GM04504 (cell line): ENCODE data around the gene RAB40B.

Experiments used
- DNase-seq: peaks from one replicate; pipeline ENCODE4 v3.0.0-alpha.2; 2012; ENCODE audit warnings: low read depth

RAB40B gene

GRCh38 chr17:82716203-82717010 is 17.9 kb upstream of the RAB40B start, which contains the start of gene FN3KRP:
Gene FN3KRP, plus strand, starts transcription at chr17:82716706. Its CDS starts 50 bp downstream, at chr17:82716756.
- peak; percentile 80 for DNase-seq

DNA sequence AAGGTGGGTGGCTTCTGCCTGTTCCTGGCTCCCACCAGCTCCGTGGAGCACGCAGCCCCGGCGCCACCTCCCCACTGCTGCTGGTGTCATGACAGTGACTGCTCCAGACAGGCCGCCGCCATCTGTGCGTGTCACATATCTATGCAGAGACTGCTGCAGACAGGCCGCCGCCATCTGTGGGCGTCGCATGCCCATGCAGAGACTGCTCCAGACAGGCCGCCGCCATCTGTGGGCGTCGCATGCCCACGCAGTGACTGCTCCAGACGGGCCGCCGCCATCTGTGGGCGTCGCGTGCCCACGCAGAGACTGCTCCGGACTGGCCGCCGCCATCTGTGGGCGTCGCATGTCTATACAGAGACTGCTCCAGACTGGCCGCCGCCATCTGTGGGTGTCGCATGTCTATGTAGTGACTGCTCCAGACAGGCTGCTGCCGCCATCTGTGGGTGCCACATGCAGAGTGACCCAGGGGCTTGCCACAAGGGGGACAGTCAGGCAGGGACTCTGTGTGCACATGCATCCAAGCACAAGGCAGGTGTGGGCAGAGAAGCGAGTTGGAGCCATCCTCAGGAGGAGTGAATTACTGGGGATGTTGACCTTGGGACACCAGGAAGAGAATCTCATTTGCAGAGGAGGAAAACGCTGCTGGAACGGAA is 14.7 kb upstream of the RAB40B start:
- DNase-seq = no peak

DNA sequence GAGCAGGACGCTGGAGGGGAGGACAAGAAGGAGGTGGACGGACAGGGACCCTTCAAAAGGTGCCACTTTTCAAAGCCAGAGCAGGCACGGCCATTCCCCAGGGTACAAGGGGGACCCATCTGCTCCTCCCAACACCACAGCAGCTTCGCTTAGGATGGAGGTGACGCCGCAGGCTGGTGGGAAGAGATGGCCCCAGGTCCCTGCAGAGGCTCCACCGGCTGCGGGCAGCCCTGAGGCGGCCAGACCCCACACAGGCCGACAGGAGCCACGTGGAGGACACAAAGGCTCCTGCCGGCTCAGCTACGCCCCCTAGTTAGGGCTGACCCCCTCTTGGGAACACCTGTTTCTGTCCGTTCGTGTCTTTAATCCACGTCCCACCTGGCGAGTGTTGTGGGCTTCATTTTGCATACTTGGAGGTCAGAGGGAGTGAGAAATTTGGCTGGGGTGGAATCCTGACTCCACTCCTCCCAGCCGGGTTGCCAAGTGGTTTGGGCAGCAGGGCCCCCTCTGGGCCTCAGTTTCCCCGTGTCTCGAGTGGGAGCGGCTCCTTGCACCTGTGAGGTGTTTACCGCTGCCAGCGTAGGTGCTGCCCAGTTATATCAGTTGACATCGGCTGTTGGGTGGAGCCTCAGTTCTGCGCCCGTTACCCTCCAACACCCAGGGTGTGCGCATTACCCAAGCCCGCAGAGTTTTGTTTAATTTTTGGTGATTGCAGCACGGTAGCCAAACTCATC is 12.2 kb upstream of the RAB40B start:
- no peak for DNase-seq

DNA sequence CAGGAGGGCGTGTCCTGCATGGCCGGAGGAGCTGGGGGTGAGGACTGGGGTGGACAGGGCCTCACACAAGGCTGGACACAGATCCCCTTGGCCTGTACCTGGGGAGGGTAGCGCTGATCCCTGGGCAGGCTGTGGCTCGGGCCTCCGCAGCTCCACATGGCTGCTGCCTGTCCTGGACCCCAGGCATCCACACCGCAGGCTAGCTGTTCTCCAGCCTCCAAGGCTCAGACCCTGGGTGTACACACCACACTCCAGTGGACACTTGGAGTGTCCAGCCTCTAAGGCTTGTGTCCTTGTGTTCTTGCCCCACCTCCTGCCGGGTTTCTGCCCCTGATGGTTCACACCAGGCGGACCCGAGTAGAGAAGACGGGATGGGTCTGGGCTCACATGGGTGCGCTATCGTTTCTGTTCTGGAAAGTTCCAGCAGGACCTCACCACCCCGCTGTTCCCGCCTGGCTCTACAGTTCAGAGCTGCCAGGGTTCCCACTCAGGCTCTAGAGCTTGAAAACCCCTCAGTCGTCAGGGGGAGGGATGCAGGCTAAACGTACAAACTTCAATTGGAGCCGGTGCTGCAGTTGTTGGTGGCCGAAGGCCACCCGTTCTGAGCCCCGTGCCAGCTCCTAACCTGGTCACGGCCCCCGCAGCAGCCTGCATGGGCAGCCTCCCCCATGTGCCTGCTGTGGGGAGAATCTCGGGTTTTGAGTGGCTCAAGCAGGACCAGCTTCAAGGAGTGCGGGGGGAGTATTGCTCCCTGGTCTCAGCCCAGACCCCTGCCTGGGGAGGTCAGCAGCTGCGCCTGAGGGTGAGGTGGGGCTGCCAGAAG is 11.4 kb upstream of the RAB40B start:
- no peak for DNase-seq

DNA sequence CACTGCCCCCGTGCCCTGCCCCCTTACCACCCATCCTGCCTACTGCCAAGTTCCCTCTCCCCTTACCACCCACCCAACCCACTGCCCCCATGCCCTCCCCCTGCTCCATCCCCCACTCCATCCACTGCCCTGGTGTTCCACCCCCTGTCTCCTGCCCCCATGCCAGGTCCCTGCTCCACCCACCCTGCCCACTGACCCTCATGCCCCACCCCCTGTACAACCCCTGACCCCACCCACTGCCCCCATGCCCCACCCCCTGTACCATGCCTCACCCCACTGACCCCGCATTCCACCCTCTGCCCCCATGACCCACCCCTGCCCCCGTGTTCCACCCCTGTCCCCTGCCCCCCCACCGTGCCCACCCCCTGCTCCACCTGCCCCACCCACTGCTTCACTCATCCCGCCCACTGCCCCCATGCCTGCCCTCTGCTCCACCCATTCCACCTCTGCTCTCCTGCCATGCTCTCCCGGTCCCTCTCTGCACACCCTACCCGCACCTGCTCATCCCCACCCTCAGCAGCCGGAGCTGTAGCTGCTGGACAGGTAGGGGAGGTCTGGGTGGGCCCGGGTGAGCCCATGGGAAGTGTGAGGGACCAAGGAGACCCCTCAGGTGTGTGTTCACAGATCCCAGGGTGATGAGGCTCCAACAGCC is 10.7 kb upstream of the RAB40B start:
- no peak for DNase-seq

DNA sequence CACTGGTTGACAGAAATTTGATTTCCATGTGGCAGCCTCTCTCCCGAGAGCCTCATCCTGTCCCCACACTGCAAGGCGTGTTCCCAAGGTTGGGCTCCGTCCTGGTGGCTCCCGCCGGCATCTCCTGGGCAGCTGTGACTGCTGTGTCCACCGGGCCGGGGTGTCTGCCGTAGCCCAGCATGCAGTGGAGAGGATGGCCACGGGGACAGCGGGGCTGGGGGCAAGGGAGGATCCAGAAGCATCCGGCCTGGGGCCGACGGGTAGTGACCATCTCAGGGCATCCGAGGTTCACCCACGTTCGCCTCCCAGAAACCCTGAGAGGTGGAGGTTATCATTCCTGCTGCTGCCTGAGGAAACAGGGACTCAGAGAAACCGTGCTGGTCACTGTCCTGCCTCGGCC is 7.3 kb upstream of the RAB40B start:
- no peak for DNase-seq

- DNase-seq = no peak
These were observed 6.4 kb upstream of the RAB40B start for GRCh38 chr17:82704886-82705285.

- no peak for DNase-seq
These were observed 5.7 kb upstream of the RAB40B start for GRCh38 chr17:82703935-82704865.

DNA sequence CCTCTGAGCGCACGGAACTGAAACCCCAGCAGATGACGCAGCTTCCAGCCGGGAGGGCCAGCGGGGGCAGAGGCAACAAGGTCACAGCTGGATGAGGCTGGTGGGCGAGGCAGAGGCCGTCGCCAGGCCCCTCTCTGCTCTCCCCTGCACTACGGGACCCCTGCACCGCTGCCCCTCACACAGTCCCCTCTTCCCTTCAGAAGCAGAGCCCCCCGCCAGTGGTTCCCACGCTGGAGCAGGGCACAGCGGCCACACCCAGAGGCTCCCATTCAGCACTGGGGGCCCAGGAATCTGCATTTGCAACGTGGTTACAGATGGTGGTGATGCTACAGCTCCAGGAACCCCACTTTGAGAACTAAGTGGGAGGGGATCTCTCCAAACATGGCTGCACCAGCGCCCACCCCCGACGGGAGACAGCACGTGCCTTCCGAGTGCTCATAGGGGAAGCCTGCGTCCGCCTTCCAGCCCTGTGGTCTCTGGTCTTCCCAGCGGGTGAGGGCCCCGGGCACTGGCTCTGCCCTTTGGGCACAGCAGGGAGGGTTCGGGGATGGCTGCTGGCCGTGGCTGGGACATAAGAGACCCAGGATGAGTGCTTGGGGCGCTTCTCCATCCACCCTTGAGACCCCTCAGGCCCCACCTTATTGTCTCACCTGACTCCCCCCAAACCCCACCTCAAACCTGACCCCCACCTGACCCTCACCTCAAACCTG is 4.7 kb upstream of the RAB40B start:
- DNase-seq = no peak

DNA sequence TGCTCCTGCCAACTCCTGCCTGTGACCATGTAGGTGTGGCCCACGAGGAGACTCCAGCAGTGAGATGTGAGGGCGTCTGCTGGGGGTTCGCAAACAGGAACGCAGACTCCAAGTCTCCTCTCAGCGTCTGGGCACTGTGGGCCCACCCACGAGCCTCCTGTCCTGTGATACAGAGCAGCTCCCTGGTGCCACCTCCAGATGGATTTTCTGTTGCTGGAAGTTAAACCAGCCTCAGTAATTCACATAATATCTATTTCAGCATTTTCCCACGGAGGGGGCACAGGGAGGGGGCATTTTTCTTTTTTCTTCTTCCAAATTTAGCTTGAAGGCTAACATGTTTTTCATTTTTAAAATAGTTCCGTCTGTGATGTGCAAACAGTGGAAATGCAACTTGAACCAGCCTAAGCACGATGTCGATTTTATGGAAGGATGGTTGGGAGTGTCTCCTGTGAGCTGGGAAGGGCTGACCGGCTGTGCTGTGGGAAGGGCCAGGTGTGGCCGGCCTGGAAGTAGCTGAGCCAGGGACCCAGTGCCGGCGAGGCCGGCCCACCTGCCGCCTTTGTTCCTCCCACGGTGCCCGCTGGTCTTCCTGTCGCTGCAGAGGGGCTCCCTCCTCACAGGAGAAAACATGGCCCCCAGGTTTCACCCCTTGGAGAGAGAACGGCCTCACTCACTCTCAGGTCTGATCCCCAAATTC is 3.9 kb upstream of the RAB40B start:
- no peak for DNase-seq

DNA sequence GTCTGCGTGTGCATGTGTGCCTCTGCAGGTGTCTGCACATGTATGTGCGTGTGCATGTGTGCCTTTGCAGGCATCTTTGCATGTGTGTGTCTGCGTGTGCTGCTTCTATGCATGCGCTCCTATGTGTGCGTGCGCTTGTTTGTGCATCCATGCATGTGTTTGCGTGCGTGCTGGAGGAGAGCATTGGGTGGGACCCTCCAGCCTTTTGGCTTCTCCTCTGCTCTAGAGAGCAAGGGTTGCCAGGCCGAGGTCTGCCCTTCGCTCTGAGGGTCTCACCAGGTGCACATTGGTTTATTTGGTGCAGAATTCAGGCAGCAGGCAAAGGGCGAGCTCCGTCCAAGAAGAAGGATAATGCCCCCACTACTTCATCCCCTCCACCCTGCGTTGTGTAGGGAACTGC is 1.1 kb upstream of the RAB40B start:
- no peak for DNase-seq

DNA sequence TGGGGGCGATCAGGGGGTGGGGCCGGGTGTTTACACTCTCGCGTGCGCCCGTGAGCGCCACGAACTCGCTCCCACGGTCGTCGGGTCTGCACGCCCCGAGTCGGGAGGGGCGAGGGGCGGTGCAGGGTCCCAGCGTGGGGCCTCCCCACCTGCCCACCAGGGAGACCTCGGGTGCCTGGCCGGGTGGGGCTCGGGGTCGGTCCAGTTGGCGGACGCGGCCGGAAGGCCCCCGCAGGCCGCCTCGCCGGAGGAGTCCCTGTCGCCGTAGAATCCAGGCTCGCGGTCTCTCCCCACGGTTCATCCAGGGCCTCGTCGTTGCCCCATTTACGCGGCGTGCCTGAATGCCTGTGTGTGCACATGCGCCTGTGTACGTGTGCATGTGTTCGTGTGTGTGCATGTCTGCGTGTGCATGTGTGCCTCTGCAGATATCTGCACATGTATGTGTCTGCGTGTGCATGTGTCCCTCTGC is 510 bp upstream of the RAB40B start:
- DNase-seq = no peak

DNA sequence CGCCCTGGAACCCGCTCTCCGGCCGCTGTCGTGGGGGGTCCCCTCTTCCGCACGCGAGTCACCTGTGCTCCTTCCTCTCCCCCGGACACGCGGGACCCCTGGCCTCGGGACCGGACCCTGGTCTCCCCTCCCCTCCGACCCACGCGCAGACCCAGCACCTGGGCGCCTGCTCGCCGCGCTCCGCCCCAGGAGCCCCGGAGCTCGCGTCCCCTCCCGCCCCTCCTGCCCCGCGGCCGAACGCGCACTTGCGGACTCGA is 762 bp downstream of the RAB40B start:
- DNase-seq = no peak

DNA sequence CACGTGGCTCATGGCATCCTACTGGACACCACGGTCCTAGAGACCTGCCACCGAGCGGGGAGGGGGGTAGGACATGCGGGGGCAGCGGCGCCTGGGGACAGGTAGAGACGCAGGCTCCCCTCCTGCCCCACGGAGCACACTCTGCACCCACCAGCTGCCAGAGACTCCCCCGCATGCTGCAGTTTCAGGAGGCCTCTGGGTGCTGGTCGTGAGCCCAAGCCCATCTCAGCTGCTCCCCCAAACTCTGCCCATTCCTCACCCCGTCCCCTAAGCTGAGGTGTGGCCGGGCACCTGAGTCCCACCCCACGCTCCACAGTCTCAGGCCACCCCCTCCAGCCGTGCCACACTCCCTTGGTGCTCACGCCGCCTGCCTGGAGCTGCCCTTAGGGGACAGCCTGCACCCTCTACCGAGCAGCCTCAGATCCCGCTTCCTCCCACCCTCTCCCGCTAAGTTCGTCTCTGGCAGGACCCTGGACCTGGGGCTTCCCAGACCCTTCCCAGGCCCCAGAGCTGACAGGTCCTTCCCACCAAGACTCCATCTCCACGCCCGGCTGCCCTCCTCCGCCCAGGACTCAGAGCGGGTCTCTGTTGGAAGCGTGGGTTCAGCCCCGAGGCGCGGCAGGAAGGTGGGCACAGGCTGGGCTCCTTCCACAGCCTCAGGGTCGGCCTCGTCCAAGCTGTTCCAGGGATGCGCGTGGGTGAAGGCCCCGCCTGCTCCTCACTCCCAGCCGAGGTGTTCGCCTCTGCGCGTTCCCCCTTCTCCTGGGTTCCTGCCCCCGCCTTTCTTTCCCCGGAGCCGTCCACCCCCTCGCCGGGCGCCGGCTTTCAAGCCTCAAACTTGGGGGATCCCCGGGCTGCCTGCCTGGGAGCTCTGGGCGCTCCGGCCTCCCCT is 1.3 kb downstream of the RAB40B start:
- DNase-seq = no peak

DNA sequence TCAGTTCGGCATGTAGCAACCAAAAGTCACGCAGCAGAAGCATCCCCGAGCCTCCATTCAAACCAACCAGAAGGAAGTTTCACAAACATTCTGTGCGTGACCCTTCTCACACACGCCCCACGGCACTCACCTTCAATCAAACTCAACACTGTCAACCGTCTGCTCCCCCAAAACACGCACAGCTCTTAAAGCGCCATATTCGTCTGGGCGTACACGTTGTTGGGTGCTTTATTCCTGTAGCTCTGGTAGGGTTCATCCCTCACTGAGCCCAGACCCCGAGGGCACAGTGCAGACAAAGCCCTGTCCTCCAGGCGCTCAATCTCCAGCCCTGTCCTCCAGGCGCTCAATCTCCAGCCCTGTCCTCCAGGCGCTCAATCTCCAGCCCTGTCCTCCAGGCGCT is 2.2 kb downstream of the RAB40B start:
- DNase-seq = no peak

- no peak for DNase-seq
These were observed 3.9 kb downstream of the RAB40B start for GRCh38 chr17:82694647-82695046.

- DNase-seq = no peak
These were observed 5.2 kb downstream of the RAB40B start for GRCh38 chr17:82693168-82693867.

- no peak for DNase-seq
These were observed 6.2 kb downstream of the RAB40B start for GRCh38 chr17:82692268-82692667.
